Measurements from ENCODE around the gene PDLIM4. TPM values are rescaled to one million over a fixed set of nuclear protein-coding genes. Genes with fewer than 3 reads are reported as not detected.

The PDLIM4 gene
- total RNA-seq, 1 donor from 2014 or later: 47.8 TPM

- H3K9me3 Mint-ChIP-seq (ENCODE audit: unreplicated experiment): no peaks in the 10 kb centered on the region
- peaks cover 29% of the 10 kb centered on the region for H3K4me1 Mint-ChIP-seq (ENCODE audit: unreplicated experiment)
- H3K27me3 Mint-ChIP-seq (ENCODE audit: unreplicated experiment): no peaks in the 10 kb centered on the region
- H3K36me3 Mint-ChIP-seq (ENCODE audit: unreplicated experiment): peaks cover 24% of the 10 kb centered on the region
- DNase-seq (ENCODE audit: extremely low spot score, unreplicated experiment): no peak
- no peak overlapping the region for H3K4me3 Mint-ChIP-seq (ENCODE audit: unreplicated experiment)
- TF ChIP-seq CTCF (IDR thresholded peaks at IDR 0.05): no peak
- no peak overlapping the region for H3K27ac Mint-ChIP-seq (ENCODE audit: unreplicated experiment)
Measured at GRCh38 chr5:132210944-132211343, 46.6 kb upstream of the PDLIM4 start.

GRCh38 chr5:132211787-132212186 is 45.7 kb upstream of the PDLIM4 start:
- no peak overlapping the region for H3K4me3 Mint-ChIP-seq (ENCODE audit: unreplicated experiment)
- no peak overlapping the region for H3K27ac Mint-ChIP-seq (ENCODE audit: unreplicated experiment)
- H3K4me1 Mint-ChIP-seq (ENCODE audit: unreplicated experiment): peaks cover 29% of the 10 kb centered on the region
- no peak for DNase-seq (ENCODE audit: extremely low spot score, unreplicated experiment)
- no peaks in the 10 kb centered on the region for H3K9me3 Mint-ChIP-seq (ENCODE audit: unreplicated experiment)
- no peaks in the 10 kb centered on the region for H3K27me3 Mint-ChIP-seq (ENCODE audit: unreplicated experiment)
- no peak for TF ChIP-seq CTCF (IDR thresholded peaks at IDR 0.05)
- peaks cover 21% of the 10 kb centered on the region for H3K36me3 Mint-ChIP-seq (ENCODE audit: unreplicated experiment)

- TF ChIP-seq CTCF (IDR thresholded peaks at IDR 0.05): no peak
- Mint-ChIP-seq H3K9me3 (ENCODE audit: unreplicated experiment) (no peaks in the 10 kb centered on the region), H3K27ac (ENCODE audit: unreplicated experiment) (no peak overlapping the region), H3K27me3 (ENCODE audit: unreplicated experiment) (no peaks in the 10 kb centered on the region), H3K4me3 (ENCODE audit: unreplicated experiment) (no peak overlapping the region), H3K4me1 (ENCODE audit: unreplicated experiment) (peaks cover 20% of the 10 kb centered on the region), H3K36me3 (ENCODE audit: unreplicated experiment) (peaks cover 27% of the 10 kb centered on the region)
- DNase-seq (ENCODE audit: extremely low spot score, unreplicated experiment): no peak
Measured at GRCh38 chr5:132213666-132214065, 43.8 kb upstream of the PDLIM4 start.

- Mint-ChIP-seq H3K4me3 (ENCODE audit: unreplicated experiment) (no peak overlapping the region), H3K4me1 (ENCODE audit: unreplicated experiment) (peaks cover 12% of the 10 kb centered on the region), H3K9me3 (ENCODE audit: unreplicated experiment) (no peaks in the 10 kb centered on the region), H3K27me3 (ENCODE audit: unreplicated experiment) (no peaks in the 10 kb centered on the region), H3K36me3 (ENCODE audit: unreplicated experiment) (peaks cover 21% of the 10 kb centered on the region), H3K27ac (ENCODE audit: unreplicated experiment) (peak overlapping the region; percentile 97)
- no peak for DNase-seq (ENCODE audit: extremely low spot score, unreplicated experiment)
- no peak for TF ChIP-seq CTCF (IDR thresholded peaks at IDR 0.05)
Measured at GRCh38 chr5:132214491-132214890, 43.0 kb upstream of the PDLIM4 start.

GRCh38 chr5:132215329-132215728 is 42.2 kb upstream of the PDLIM4 start:
- peak overlapping the region; percentile 97 for H3K27ac Mint-ChIP-seq (ENCODE audit: unreplicated experiment)
- H3K36me3 Mint-ChIP-seq (ENCODE audit: unreplicated experiment): peaks cover 21% of the 10 kb centered on the region
- no peaks in the 10 kb centered on the region for H3K27me3 Mint-ChIP-seq (ENCODE audit: unreplicated experiment)
- no peak for TF ChIP-seq CTCF (IDR thresholded peaks at IDR 0.05)
- no peaks in the 10 kb centered on the region for H3K9me3 Mint-ChIP-seq (ENCODE audit: unreplicated experiment)
- H3K4me1 Mint-ChIP-seq (ENCODE audit: unreplicated experiment): peaks cover 20% of the 10 kb centered on the region
- H3K4me3 Mint-ChIP-seq (ENCODE audit: unreplicated experiment): no peak overlapping the region
- peak; percentile 96 for DNase-seq (ENCODE audit: extremely low spot score, unreplicated experiment)

Data from osteocyte (in vitro differentiated cells).